NCI-H1048 (cell line): ENCODE results near the gene SGTB.
"Not testable (repeated sequence)": the region's sequence is repeated elsewhere in the genome, so short reads cannot be mapped to it uniquely, and the experiment has no call there.

Experiments
- DNase-seq: peaks from one replicate; lab custom pipeline; 2025; lab: John Stamatoyannopoulos, UW

The SGTB gene

GRCh38 chr5:65668696-65669095 is 53.2 kb downstream of the SGTB start:
- DNase-seq: no peak

GRCh38 chr5:65663804-65664521 is 57.9 kb downstream of the SGTB start:
- no peak for DNase-seq

DNA sequence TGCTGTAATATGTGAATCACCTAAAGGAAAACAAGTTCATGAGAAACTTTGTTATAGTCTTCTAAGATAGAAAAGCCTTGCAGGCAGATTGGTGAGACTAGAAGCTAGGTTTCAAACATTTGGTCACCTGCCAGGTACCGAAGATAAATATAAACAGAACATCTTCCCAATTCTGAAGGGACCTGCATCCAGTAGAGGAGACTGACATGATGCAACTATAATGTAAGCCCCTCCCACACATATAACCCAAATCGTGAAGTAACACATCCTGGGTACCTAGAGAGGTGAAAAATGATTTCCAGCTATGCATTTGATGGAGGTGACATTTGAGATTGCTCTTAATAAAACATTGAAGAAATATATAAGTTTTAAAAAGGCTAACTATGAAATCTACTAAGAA is 67.2 kb downstream of the SGTB start:
- no peak for DNase-seq

GRCh38 chr5:65651144-65651543 is 70.8 kb downstream of the SGTB start:
- DNase-seq: no peak

DNA sequence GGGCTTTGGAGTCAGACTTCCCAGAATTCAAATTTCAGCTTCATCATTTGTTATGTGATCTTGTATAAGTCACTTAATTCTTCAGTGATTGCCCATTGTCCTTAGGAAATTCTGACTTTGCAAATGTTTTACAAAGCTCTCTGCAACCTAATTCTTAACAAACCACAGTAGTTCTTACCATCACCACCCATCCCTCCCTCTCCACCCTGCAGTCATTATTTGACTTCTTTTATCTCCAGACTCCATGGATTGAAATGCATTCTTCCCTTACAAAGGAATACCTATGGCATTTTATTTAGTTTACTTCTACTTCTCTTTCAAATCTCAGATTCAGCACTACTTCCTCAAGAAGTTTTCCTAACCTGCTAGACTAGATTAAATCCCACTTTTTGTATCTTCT is 74.0 kb downstream of the SGTB start:
- DNase-seq: no peak

DNA sequence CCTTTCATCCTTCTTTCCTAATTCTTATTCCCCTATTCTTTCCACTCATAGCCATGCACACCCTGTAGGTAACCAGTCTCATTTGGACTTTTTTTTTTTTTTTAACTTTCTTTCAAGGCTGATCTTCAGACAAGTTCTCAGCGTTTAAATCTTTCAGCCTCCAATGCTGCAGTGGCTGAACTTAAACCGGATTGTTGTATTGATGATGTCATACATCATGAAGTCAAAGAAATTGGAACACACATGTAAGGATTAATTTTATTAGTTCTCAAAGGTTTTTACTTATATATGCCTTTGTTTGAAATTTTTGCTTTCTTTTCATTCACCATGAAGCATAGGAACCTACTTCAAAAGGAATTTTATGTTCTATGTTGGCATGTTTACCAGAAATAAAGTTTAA is 75.0 kb downstream of the SGTB start:
- no peak for DNase-seq

- DNase-seq: no peak
These were observed 81.7 kb downstream of the SGTB start for GRCh38 chr5:65640240-65640639.

GRCh38 chr5:65630981-65631380 is 90.9 kb downstream of the SGTB start:
- DNase-seq: no peak

- no peak for DNase-seq
These were observed 96.2 kb downstream of the SGTB start for GRCh38 chr5:65625743-65626142.

DNA sequence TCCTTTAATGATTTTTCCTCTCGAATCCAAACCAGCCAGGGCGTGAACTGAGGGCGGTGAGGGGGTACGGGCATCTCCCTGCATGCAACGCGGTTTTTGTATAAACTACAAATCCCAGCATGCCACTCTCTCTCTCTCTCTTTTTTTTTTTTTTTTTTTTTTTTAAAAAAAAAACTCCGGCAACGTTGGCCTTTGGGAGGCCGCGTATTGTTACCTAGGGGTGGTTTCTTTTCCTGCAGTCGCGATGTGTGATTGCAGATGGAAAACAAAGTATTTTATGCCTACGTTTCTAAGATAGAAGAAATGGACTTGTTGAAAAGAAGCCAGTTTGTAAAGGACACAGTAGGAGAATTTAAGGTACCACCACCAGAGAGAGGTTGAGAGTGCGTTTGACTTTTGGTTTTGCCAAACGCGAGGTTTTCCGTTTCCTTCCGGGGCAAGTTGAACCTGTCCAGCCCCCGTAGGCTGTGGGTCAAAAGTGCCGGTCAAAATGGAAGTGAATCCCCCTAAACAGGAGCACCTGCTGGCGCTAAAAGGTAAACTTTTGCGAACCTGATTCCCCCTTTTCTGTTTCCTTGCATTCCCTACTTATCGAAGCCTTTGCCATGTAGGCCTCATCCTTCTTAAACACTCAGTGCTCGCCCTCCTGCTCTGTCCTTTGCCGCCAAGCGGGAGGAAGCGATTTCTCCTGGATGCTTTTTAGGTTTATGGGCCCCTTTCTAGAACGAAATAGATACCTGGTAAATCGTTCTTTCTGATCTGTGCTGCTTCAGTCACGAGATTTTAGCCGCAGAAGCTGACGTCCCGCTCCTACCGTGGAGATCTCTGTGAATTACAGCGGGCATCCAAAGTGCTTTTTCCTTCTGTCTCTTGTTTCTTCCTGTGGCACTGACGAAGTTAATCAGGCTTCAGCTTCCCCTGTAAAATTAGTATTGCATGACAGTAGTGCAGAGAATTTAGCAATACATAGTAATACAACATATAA is 97.0 kb downstream of the SGTB start, which contains the start of the genes SHLD3 and TRAPPC13:
TSS of gene SHLD3 (plus strand) at position 457 of the 985 bp plus-strand sequence. CDS start 4,561 bp downstream, outside the sequence.
TSS of gene TRAPPC13 (plus strand) at position 457 of the 985 bp plus-strand sequence. CDS start at position 491, 34 bp downstream.
- peak; percentile 78 for DNase-seq

DNA sequence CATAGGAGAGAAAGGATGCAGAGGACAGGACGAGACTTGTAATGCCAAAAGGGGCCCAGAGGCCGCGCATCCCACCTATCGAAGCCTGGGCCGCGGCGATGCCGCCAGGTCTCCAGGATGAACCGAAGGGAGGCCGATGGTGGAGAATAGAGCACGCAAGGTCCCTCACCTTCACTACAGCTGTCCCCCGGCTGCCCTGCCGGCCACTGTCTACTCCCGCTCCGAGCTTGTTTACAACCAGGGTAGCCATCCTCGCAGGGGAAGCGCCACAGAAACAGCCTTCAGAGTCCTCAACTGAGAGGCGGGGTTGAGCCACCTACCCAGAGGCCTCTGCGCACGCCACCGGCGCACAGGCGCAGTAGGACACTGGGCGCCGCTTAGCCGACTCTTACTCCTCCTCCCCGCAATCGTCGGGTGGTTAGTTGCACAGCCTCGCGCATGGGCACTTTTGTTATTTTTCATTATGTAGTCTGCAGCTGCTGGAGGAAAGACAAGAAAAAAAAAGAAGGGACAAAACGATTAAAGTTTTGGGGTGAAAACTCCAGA is 97.8 kb downstream of the SGTB start, which contains the start of gene TRIM23:
TSS of gene TRIM23 (minus strand) at position 309 of the 546 bp plus-strand sequence. CDS start at position 250, 59 bp downstream.
- DNase-seq: peak; percentile 56

DNA sequence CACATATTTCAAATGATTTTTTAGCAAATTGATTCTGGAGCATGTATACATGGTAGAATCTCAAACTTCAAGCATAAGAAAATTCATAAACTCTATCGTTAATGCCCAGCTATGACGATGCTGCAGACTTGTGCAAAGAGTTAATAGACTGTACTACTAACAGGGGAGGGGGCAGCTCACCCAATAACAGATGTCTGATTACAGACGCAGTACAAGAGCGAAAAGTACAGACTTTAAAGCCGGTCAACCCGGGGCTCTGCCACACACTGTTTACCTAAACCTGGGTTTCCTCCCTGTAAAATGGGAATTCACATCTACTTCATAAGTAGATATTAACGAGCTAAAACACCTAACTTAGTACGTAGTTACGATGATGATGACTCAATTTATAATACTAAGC is 98.4 kb downstream of the SGTB start:
- no peak for DNase-seq

DNA sequence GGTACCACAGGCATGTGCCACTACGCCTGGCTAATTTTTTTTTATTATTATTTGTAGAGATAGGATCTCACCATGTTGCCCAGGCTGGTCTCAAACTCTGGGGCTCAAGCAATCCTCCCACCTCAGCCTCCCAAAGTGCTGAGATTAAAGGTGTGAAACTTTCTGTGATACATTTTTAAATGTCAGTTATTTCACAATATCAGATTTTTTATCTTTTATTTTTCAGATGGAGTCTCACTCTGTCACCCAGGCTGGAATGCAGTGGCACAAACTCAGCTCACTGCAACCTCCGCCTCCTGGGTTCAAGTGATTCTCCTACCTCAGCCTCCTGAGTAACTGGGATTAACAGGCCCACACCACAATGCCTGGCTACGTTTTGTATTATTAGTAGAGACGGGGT is 99.9 kb downstream of the SGTB start:
- DNase-seq: not testable (repeated sequence)

DNA sequence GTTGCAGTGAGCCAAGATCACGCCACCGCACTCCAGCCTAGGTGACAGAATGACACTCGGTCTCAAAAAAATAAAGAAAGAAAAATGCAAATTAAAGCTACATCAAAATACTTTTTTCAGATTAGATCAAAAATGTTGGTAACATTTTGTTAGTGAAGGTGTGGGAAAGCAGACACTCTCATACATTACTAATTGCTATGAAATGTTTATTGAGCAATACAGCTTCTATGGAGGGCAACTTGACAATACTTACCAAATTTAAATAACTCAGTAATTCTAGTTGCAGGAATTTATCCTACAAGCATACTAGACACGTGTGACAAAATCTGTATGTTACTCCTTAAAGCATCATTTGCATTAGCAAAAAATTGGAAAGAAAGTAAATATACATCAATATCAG is 101.9 kb downstream of the SGTB start:
- no peak for DNase-seq
